ENCODE results near the gene SYT7. TPM values are rescaled to one million over a fixed set of nuclear protein-coding genes. Genes with fewer than 3 reads are reported as not detected.

SYT7 gene
- polyA plus RNA-seq, 1 experiment = 0.45 TPM

DNA sequence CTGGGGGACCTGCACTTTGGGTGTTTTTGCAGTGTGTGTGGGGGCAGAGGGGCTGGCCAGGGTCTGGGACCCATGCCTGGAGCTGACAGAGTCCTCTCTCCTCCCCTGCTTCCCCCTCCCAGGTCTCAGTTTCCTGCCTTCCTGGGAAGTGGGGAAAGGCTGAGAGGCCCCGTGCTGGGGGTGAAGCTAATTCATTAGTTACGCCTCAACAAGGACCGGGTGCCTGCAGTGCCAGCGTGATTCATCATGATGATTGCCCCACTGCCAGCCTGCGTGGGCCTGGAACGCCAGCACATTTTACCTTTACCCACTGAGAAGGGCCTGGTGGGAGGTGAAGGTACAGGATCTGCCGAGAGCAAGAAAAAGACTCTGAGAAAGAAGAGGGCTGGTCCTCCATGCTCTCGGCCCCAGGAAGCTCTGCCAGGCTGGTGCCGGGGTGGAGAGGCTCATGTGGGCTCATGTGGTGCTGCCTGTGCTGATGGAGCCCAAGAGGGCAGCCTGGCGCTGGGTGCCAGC is 75.2 kb downstream of the SYT7 start:
- peaks cover 65% of the 10 kb centered on the region for H3K27me3 ChIP-seq (ENCODE audit: control insufficient read depth, insufficient read depth, low read length)
- POLR2A ChIA-PET = no interaction called here
- TF ChIP-seq, protein P1, sequence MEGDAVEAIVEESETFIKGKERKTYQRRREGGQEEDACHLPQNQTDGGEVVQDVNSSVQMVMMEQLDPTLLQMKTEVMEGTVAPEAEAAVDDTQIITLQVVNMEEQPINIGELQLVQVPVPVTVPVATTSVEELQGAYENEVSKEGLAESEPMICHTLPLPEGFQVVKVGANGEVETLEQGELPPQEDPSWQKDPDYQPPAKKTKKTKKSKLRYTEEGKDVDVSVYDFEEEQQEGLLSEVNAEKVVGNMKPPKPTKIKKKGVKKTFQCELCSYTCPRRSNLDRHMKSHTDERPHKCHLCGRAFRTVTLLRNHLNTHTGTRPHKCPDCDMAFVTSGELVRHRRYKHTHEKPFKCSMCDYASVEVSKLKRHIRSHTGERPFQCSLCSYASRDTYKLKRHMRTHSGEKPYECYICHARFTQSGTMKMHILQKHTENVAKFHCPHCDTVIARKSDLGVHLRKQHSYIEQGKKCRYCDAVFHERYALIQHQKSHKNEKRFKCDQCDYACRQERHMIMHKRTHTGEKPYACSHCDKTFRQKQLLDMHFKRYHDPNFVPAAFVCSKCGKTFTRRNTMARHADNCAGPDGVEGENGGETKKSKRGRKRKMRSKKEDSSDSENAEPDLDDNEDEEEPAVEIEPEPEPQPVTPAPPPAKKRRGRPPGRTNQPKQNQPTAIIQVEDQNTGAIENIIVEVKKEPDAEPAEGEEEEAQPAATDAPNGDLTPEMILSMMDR (IDR thresholded peaks at IDR 0.05; ENCODE audit: low read depth, low read length) = no peak
- H3K9me3 ChIP-seq (ENCODE audit: control insufficient read depth, insufficient read depth, low read length) = peaks cover 3% of the 10 kb centered on the region; the same call in 1 of the 2 replicates
- no peak for DNase-seq (ENCODE audit: low read depth, low spot score)
- H3K4me3 ChIP-seq (ENCODE audit: low read depth, low read length) = no peak overlapping the region
- H3K27ac ChIP-seq (ENCODE audit: low read depth, low read length) = no peak overlapping the region
- CTCF ChIA-PET = interaction anchor here (2.1 kb wide), 1 partner anchor 11 kb away, joined by 9 read pairs; no protein-coding TSS in a partner anchor

DNA sequence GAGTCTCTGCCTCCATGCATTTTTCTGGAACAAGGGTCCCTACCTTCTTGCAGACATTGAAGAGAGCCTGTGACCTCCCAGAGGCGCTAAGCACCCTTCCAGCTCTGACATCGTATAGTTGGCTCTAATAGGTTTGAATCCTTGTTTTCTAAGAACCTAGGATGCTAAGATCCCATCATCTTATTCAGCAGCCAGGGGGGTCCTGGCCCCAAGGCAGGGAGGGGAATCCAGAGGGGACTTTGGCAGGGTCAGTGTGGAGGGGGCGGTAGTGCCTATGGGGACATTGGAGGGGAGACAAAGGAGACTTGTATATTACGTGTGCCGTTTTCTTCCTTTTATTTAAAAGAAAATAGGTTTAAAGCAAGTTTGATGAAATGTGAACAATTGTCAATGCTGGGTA is 75.8 kb downstream of the SYT7 start:
- peaks cover 60% of the 10 kb centered on the region for H3K27me3 ChIP-seq (ENCODE audit: control insufficient read depth, insufficient read depth, low read length)
- CTCF ChIA-PET = interaction anchor here (2.1 kb wide), 1 partner anchor 12 kb away, joined by 9 read pairs; no protein-coding TSS in a partner anchor
- DNase-seq (ENCODE audit: low read depth, low spot score) = no peak
- no peak overlapping the region for H3K4me3 ChIP-seq (ENCODE audit: low read depth, low read length)
- POLR2A ChIA-PET = no interaction called here
- H3K27ac ChIP-seq (ENCODE audit: low read depth, low read length) = no peak overlapping the region
- TF ChIP-seq, protein P1 (IDR thresholded peaks at IDR 0.05; ENCODE audit: low read depth, low read length) = no peak
- peaks cover 3% of the 10 kb centered on the region; the same call in 1 of the 2 replicates for H3K9me3 ChIP-seq (ENCODE audit: control insufficient read depth, insufficient read depth, low read length)

DNA sequence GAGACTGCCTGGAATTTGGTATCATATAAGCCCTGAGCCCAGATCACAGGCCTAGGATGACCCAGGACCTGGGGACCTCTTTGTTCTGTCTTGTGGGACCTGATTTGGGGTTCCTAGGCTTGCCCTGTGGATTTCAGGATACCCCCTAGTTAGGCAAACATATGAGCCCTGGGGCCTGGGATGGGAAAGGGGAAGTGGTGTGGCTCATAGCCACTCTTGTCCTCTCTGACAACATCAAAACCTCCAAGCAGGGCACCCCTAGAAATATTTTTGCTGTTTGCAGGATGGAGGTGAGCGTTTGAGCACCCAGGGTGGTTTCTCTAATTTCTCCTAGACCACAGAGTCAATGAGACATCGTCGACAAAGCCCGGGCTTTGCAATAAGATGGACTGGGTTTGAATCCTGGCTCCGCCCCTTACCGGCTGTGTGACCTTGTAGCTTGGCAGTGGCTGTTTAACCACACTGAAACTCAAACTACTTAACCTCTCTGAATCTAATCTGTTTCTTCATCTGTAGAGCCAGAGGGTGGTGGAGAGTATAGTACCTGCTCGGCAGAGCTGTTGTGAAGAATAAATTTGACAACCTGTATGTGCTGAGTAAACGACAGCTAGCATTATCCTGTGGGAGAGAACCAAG is 77.6 kb downstream of the SYT7 start:
- H3K9me3 ChIP-seq (ENCODE audit: control insufficient read depth, insufficient read depth, low read length) = no peaks in the 10 kb centered on the region; the same call in 1 of the 2 replicates
- CTCF ChIA-PET = interaction anchor here (4.5 kb wide), 1 partner anchor 13 kb away, joined by 31 read pairs; no protein-coding TSS in a partner anchor
- DNase-seq (ENCODE audit: low read depth, low spot score) = no peak
- TF ChIP-seq, protein P1 (IDR thresholded peaks at IDR 0.05; ENCODE audit: low read depth, low read length) = no peak
- H3K27ac ChIP-seq (ENCODE audit: low read depth, low read length) = no peak overlapping the region
- H3K27me3 ChIP-seq (ENCODE audit: control insufficient read depth, insufficient read depth, low read length) = peaks cover 56% of the 10 kb centered on the region
- H3K4me3 ChIP-seq (ENCODE audit: low read depth, low read length) = no peak overlapping the region
- POLR2A ChIA-PET = interaction anchor here (0.6 kb wide), 1 partner anchor 118 kb away, joined by 5 read pairs; no protein-coding TSS in a partner anchor

DNA sequence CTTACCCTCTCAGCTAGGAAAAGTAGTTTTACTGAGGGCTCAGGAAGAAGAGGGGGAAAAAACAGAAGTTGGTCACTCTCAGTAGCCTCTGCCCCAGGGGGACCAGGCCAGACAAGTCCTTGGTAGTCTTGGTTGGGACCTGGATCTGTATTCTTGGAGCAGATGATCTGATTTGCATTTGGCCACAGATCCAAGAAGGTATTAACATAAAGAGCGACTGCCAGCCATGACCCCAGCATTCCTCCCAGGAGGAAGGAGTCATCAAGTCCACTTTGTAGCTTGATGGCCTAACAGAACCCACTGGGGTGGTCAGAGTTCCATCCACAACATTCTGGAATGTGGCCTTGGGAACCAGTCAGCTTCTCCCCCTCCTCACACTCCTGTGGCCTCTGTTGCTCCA is 78.4 kb downstream of the SYT7 start:
- Histone ChIP-seq H3K4me3 (ENCODE audit: low read depth, low read length) (no peak overlapping the region), H3K9me3 (ENCODE audit: control insufficient read depth, insufficient read depth, low read length) (no peaks in the 10 kb centered on the region), H3K27ac (ENCODE audit: low read depth, low read length) (no peak overlapping the region), H3K27me3 (ENCODE audit: control insufficient read depth, insufficient read depth, low read length) (peaks cover 48% of the 10 kb centered on the region)
- DNase-seq (ENCODE audit: low read depth, low spot score) = no peak
- CTCF ChIA-PET = interaction anchor here (2.3 to 4.5 kb wide), 2 partner anchors 14 to 25 kb away, joined by 8 to 31 read pairs; no protein-coding TSS in a partner anchor
- POLR2A ChIA-PET = interaction anchor here (0.6 kb wide), 1 partner anchor 119 kb away, joined by 5 read pairs; no protein-coding TSS in a partner anchor
- TF ChIP-seq, protein P1 (IDR thresholded peaks at IDR 0.05; ENCODE audit: low read depth, low read length) = no peak

Data from AG04450 (cell line).